Cardiac muscle cell (in vitro differentiated cells and primary cell): ENCODE data around the gene PCYOX1L. TPM values are rescaled to one million over a fixed set of nuclear protein-coding genes. Genes with fewer than 3 reads are reported as not detected.

Experiments
- DNase-seq, 2 donors: peaks; one replicate each; pipeline versions ENCODE4 v3.0.0 to v3.0.0-alpha.2; 2010 to 2017; ENCODE audit warnings: low read depth in 1 of 2, low spot score in 1 of 2
- H3K27ac ChIP-seq: fragments of 200-600 bp; sonication (generic); 2 replicates; pipeline ENCODE4 v1.5.1; 2016
- H3K27me3 ChIP-seq: fragments of 200-600 bp; sonication (generic); 2 replicates; pipeline ENCODE4 v1.6.0; 2016; ENCODE audit warnings: control low read depth
- H3K36me3 ChIP-seq: fragments of 200-600 bp; sonication (generic); 2 replicates; pipeline ENCODE4 v1.5.1; 2016; ENCODE audit warnings: control low read depth
- H3K4me1 ChIP-seq: fragments of 200-600 bp; sonication (generic); 2 replicates; pipeline ENCODE4 v1.8.1; 2017; ENCODE audit warnings: low read depth, mild to moderate bottlenecking, mixed run types
- H3K4me3 ChIP-seq: fragments of 200-600 bp; sonication (generic); 2 replicates; pipeline ENCODE4 v1.5.1; 2016; ENCODE audit warnings: mild to moderate bottlenecking
- H3K9me3 ChIP-seq: fragments of 200-600 bp; sonication (generic); 2 replicates; pipeline ENCODE4 v1.5.1; 2017; ENCODE audit warnings: low read depth, mild to moderate bottlenecking, control low read depth
- CTCF ChIP-seq: IDR thresholded peaks from 2 replicates; pipeline ENCODE4 v1.5.1; 2012; ENCODE audit warnings: low read depth, mild to moderate bottlenecking, low read length
- polyA plus RNA-seq: library from polyadenylated mRNA; unstranded; fragments of >200 nt; fragmentation: Nextera tagmentation; extraction: Ambion mirVana; gene quantifications from 2 replicates; pipeline ENCODE4 v1.2.1, GENCODE V29; 2016
- total RNA-seq: library from RNA; depleted of rRNA; stranded (reverse); fragments of >200 nt; gene quantifications from 2 replicates; pipeline ENCODE4 v1.2.3, GENCODE V29; 2016

Gene PCYOX1L
- total and polyA plus RNA-seq, 2 experiments from 2014 or later: 15.3 to 16.1 TPM

GRCh38 chr5:149409268-149409948 is 51.6 kb downstream of the PCYOX1L start:
- Histone ChIP-seq H3K27ac (peak overlapping the region; percentile 71), H3K4me3 (no peak overlapping the region), H3K36me3 (no peaks in the 10 kb centered on the region), H3K27me3 (no peaks in the 10 kb centered on the region), H3K9me3 (no peaks in the 10 kb centered on the region), H3K4me1 (peaks cover 64% of the 10 kb centered on the region)
- no peak for TF ChIP-seq CTCF
- peak in 1 of 2 donors; percentile 28 for DNase-seq

GRCh38 chr5:149410071-149410470 is 52.2 kb downstream of the PCYOX1L start:
- H3K27me3 ChIP-seq: no peaks in the 10 kb centered on the region
- DNase-seq: no peak
- peaks cover 64% of the 10 kb centered on the region for H3K4me1 ChIP-seq
- H3K4me3 ChIP-seq: no peak overlapping the region
- peak overlapping the region; percentile 71 for H3K27ac ChIP-seq
- no peaks in the 10 kb centered on the region for H3K36me3 ChIP-seq
- no peak for TF ChIP-seq CTCF
- no peaks in the 10 kb centered on the region for H3K9me3 ChIP-seq

GRCh38 chr5:149410721-149411432 is 53.0 kb downstream of the PCYOX1L start:
- DNase-seq: peak in 1 of 2 donors; percentile 60
- H3K4me1 ChIP-seq: peaks cover 63% of the 10 kb centered on the region
- no peaks in the 10 kb centered on the region for H3K27me3 ChIP-seq
- H3K36me3 ChIP-seq: no peaks in the 10 kb centered on the region
- H3K4me3 ChIP-seq: no peak overlapping the region
- no peak for TF ChIP-seq CTCF
- H3K9me3 ChIP-seq: no peaks in the 10 kb centered on the region
- peak overlapping the region; percentile 71 for H3K27ac ChIP-seq

- H3K36me3 ChIP-seq: no peaks in the 10 kb centered on the region
- DNase-seq: no peak
- H3K27me3 ChIP-seq: no peaks in the 10 kb centered on the region
- no peak overlapping the region for H3K4me3 ChIP-seq
- no peak overlapping the region for H3K27ac ChIP-seq
- TF ChIP-seq CTCF: no peak
- H3K4me1 ChIP-seq: peaks cover 64% of the 10 kb centered on the region
- no peaks in the 10 kb centered on the region for H3K9me3 ChIP-seq
These were observed 54.1 kb downstream of the PCYOX1L start for GRCh38 chr5:149411738-149412519.

GRCh38 chr5:149412783-149413476 is 55.1 kb downstream of the PCYOX1L start:
- H3K27ac ChIP-seq: peak overlapping the region; percentile 74
- no peaks in the 10 kb centered on the region for H3K36me3 ChIP-seq
- no peaks in the 10 kb centered on the region for H3K9me3 ChIP-seq
- no peak for DNase-seq
- no peaks in the 10 kb centered on the region for H3K27me3 ChIP-seq
- peaks cover 64% of the 10 kb centered on the region for H3K4me1 ChIP-seq
- H3K4me3 ChIP-seq: no peak overlapping the region
- no peak for TF ChIP-seq CTCF
